GM19467 (cell line): Measurements from ENCODE around the gene TXNRD1.

Experiments used
- ATAC-seq: cut with Tn5 transposase; IDR thresholded peaks from one replicate; pipeline ENCODE4 v1.9.1; 2021; ENCODE audit warnings: mild to moderate bottlenecking, moderate library complexity; ENCODE audit not compliant: unreplicated experiment

Gene TXNRD1

GRCh38 chr12:104299842-104300481, 84.4 kb downstream of the TXNRD1 start:
- no peak for ATAC-seq

DNA sequence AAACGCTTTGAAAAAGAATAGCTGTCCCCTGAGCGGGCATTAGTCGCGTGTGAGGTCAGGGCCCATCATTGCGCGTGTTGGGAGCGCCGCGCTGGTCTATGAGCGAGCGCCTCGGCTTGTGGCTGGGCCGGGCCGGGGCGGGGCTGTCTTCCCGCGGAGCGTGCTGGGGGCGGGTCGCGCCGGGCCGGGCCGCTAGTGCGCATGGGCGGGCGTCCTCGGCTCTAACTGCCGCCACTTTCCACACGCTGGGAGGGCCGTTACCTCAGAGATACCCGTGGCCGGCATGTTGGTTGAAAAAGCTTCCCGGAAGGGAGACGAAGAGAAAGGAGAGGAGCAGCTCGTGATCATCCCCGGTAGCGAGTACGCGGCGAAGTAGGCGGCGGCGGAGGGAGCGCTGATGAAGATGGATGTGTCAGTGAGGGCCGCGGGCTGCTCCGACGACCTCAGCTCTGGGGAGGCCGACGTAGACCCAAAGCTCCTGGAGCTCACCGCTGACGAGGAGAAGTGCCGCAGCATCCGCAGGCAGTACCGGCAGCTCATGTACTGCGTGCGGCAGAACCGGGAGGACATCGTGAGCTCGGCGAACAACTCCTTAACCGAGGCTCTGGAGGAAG, 88.1 kb downstream of the TXNRD1 start, which contains the start of gene EID3:
EID3 (plus strand) TSS at position 202 of the 614 bp plus-strand sequence; CDS start at position 398, 196 bp downstream.
- ATAC-seq, result peak; percentile 79

GRCh38 chr12:104304261-104305009, 88.9 kb downstream of the TXNRD1 start:
- ATAC-seq, result no peak

GRCh38 chr12:104305349-104305748, 89.8 kb downstream of the TXNRD1 start:
- no peak for ATAC-seq

DNA sequence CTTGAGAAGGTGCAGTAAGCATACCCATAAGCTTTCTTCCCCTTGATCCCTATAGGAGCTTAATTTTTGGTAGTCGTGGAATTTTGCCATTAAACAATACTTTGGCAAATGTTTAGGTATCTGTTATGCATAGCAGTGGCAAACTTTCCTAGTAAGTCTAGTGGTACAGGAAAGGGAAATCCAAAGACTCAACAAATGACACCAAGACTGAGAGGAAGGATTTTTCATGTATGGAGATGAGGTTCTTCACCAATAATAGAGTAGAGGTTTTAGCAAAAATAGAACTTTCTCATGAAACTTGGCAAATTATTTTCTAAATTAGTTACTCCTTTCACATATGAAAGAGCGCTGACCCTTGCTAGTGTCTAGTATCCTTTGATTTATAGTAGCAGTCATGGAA, 90.8 kb downstream of the TXNRD1 start:
- no peak for ATAC-seq

GRCh38 chr12:104306943-104307654, 91.5 kb downstream of the TXNRD1 start:
- no peak for ATAC-seq

DNA sequence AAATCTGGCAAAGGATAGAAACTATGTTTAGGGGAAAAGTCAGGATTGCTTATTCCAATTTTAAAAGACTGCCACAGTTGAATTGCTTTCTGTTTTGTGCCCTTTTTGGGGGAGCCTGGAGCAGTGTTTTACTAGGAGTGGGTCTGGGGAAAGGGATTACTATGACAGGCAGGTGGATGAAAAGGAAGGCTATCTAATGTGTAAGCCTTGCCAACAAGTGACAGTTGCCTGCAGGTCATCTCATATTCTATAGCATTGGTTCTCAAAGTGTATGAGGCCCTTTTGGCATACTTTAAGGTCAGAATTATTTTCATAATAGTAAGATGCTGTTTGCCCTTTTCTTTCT, 92.0 kb downstream of the TXNRD1 start:
- no peak for ATAC-seq

GRCh38 chr12:104309446-104309993, 93.9 kb downstream of the TXNRD1 start:
- no peak for ATAC-seq

DNA sequence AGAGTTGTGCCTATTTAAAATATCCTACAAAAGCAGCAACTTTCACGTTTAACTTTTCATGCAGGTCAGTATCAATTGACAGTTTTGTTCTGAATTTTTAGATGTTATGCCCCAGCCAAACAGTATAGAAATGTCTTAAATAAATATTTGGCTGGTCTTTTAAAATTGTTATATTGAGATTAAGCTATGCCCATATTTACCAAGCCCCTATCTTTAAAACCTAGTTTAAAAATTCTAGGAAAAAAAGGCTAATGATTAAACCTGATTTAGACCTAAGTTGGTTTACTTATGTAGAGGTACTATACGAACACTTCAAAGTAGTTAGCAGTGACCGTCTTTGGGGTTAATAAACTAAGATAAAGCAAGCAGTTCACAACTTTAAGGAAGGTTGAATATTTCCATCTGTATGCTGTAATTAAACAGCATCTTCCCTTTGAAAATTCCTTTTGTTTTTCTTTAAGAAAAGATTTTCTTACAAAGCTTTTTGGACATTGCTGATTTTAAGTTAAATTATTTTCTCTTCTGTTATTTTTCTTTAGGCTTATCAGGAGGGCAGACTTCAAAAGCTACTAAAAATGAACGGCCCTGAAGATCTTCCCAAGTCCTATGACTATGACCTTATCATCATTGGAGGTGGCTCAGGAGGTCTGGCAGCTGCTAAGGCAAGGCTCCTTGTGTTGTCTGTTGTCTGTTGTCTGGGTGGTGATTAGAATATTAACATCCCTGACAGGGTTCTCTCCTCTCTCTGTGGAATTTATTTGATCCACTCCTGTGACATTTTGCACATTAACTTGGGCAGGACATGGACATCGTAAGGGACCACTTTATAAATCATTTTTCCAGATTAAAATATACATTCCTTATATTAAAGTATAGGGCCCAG, 95.4 kb downstream of the TXNRD1 start:
- no peak for ATAC-seq

GRCh38 chr12:104312202-104312601, 96.6 kb downstream of the TXNRD1 start:
- ATAC-seq, result no peak

GRCh38 chr12:104312654-104313053, 97.1 kb downstream of the TXNRD1 start:
- ATAC-seq, result no peak

DNA sequence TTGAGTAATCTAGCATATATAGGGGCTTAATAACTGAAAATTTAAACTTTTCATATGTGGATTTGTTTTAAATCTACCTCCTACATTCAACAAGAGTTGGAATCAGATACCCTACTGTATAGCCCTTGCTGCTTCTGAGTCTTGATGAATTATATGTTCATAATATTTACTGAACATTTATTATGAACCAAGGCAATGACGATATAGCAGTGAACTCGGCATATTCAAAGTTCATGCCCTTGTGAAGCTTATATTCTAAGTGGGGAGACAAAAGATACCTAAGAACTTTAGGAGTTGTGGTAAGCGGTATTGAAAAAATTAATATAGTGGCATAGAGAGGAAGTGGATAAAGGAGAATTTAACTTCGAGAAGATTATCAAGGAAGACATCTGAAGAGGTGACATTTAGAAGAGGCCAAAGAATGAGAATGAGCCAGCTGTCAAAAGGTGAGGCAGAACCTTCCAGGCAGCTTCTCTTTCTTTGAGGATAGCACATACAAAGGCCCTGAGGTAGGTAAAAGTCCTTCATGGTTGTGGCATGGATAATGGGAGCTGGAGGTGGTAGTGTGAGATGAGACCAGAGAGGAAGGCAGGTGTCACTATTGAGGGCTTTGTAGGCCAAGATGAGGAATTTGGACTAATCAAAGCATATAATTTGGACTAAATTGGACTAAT, 98.1 kb downstream of the TXNRD1 start:
- ATAC-seq, result no peak

- no peak for ATAC-seq
These were observed 98.6 kb downstream of the TXNRD1 start for GRCh38 chr12:104314242-104314614.

DNA sequence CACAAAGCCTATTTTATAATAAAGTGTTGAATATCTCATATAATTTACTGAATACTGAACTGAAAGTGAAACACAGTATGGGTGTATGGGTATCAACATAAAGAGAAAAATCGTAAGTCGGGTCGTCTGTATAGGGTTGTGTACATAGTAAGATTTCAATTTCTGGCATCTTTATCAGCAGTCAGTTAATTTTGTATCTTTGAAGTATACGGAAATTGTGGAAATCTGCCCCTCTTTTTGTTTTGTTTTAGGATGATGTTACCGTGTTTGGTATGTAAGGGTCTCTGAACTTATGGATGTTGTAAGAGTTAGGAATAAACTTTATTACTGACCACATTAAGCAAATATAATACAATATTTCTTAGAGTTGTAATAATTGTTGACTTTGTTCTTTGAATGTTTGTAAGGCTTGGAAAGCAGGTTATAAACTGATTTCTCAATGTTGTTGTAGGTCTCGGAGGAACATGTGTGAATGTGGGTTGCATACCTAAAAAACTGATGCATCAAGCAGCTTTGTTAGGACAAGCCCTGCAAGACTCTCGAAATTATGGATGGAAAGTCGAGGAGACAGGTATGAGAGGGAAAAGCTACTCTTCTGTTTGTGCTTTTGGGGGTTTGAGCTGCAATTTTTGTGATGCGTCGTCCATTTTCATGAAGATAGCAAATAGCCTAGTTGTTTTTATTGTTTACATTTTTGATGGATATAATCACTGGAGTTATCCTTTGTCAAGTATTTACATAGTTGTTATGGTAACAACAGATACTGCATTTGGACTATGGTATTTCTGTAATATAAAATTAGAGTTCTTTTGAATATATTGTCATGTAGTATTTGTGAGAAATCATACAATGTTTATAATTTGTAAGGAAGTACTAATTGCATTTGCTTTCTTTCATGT, 100.0 kb downstream of the TXNRD1 start:
- ATAC-seq, result no peak

- no peak for ATAC-seq
These were observed 101.4 kb downstream of the TXNRD1 start for GRCh38 chr12:104316936-104317335.

- ATAC-seq, result no peak
These were observed 102.1 kb downstream of the TXNRD1 start for GRCh38 chr12:104317538-104318210.

DNA sequence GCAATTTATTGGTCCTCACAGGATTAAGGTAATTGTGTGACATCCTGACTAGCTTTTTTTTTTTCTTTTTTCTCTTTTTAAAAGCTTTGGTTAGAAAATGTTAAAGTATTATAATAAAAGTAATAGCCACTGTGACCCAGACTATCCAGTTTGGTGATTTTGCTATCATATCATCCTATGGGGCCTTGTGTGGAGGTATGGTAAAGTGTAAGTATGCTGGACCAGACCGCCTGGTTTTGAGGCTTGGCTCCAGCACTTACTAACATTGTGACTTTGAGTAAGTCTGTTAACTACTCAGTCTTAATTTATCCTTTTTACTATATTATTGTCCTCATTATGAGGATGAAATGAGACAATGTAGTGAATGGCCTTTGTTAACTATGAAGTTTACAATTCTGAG, 103.4 kb downstream of the TXNRD1 start:
- no peak for ATAC-seq
